Uterus (tissue), 4 donors: Measurements from ENCODE around the gene PTPRE. TPM values are rescaled to one million over a fixed set of nuclear protein-coding genes. Genes with fewer than 3 reads are reported as not detected.

Experiments
- DNase-seq, 2 donors: peaks; one replicate each; pipeline ENCODE4 v3.0.0-alpha.2; 2019 to 2020
- H3K27ac ChIP-seq, 2 donors: fragments of 200-600 bp; sonication (generic); 1 replicate in 1 of 2; 2 replicates in 1 of 2; pipeline ENCODE4 v1.5.1; 2016 to 2018
- H3K27me3 ChIP-seq, 2 donors: fragments of 200-600 bp; sonication (generic); one replicate each; pipeline ENCODE4 v1.5.1; 2018 to 2019; ENCODE audit warnings: control low read depth in 1 of 2
- H3K36me3 ChIP-seq, 2 donors: fragments of 200-600 bp; sonication (generic); one replicate each; pipeline ENCODE4 v1.5.1; 2019; ENCODE audit warnings: control low read depth in 1 of 2
- H3K4me1 ChIP-seq, 2 donors: fragments of 200-600 bp; sonication (generic); one replicate each; pipeline ENCODE4 v1.5.1; 2018 to 2019; ENCODE audit warnings: control low read depth in 1 of 2
- H3K4me3 ChIP-seq, 2 donors: fragments of 200-600 bp; sonication (generic); 1 replicate in 1 of 2; 2 replicates in 1 of 2; pipeline ENCODE4 v1.5.1; 2018 to 2019; ENCODE audit warnings: mild to moderate bottlenecking in 1 of 2
- H3K9me3 ChIP-seq, 2 donors: fragments of 200-600 bp; sonication (generic); one replicate each; pipeline ENCODE4 v1.5.1; 2019; ENCODE audit warnings: control low read depth in 1 of 2
- CTCF ChIP-seq, 4 experiments: fragments of 200-600 bp in 2 of 4; fragments of 450-650 bp in 2 of 4; sonication (generic) in 2 of 4; IDR thresholded peaks; one replicate each; pipeline ENCODE4 v1.5.1; 2016 to 2019; ENCODE audit warnings: antibody characterized with exemption in 4 of 4, mild to moderate bottlenecking in 2 of 4, moderate library complexity in 1 of 4
- POLR2A ChIP-seq, 2 donors: fragments of 450-650 bp; IDR thresholded peaks; one replicate each; pipeline ENCODE4 v1.6.1; 2016; ENCODE audit warnings: antibody characterized with exemption in 2 of 2, mild to moderate bottlenecking in 1 of 2, moderate library complexity in 1 of 2
- intact Hi-C: fragments of 100-400 bp; cut with DNase I; formaldehyde crosslinking; loops from one replicate; pipeline ENCODE4 v1.15.1; 2023; ENCODE audit warnings: low total_unique reads
- total RNA-seq, 4 donors: library from RNA; depleted of rRNA in 3 of 4; stranded (reverse); fragments of >200 nt in 3 of 4; gene quantifications; one replicate each; pipeline versions ENCODE4 v1.1.0 to v1.2.4, GENCODE V29; 2014 to 2023
- donor health status: DM: yes; HTN: yes; CAD: no.

Gene PTPRE
- total RNA-seq, 4 donors from 2014 or later: 9.4 to 18.9 (median 16.3) TPM

- no peak for TF ChIP-seq POLR2A (IDR thresholded peaks at IDR 0.05)
- no peak for TF ChIP-seq CTCF (IDR thresholded peaks at IDR 0.05)
- Histone ChIP-seq H3K27me3 (no peaks in the 10 kb centered on the region), H3K4me3 (no peak overlapping the region), H3K4me1 (no peaks in the 10 kb centered on the region), H3K27ac (no peak overlapping the region), H3K9me3 (peaks cover 0 to 4% of the 10 kb centered on the region in 2 donors), H3K36me3 (no peaks in the 10 kb centered on the region)
- intact Hi-C loops: no loop called here
- DNase-seq: no peak
Observed at GRCh38 chr10:127866276-127867013, 40.5 kb upstream of the PTPRE start.

- Histone ChIP-seq H3K27me3 (no peaks in the 10 kb centered on the region), H3K27ac (no peak overlapping the region), H3K9me3 (peaks cover 0 to 4% of the 10 kb centered on the region in 2 donors), H3K4me1 (peaks cover 0 to 4% of the 10 kb centered on the region in 2 donors), H3K4me3 (no peak overlapping the region), H3K36me3 (no peaks in the 10 kb centered on the region)
- intact Hi-C loops: no loop called here
- DNase-seq: no peak
- TF ChIP-seq CTCF (IDR thresholded peaks at IDR 0.05) (no peak), POLR2A (IDR thresholded peaks at IDR 0.05) (no peak)
Observed at GRCh38 chr10:127867805-127868204, 39.1 kb upstream of the PTPRE start.

- no peak for DNase-seq
- H3K4me3 ChIP-seq: no peak overlapping the region
Observed at GRCh38 chr10:127869329-127869728, 37.6 kb upstream of the PTPRE start.

GRCh38 chr10:127871631-127872010 lies 35.3 kb upstream of the PTPRE start:
- H3K27ac ChIP-seq: no peak overlapping the region

More at GRCh38 chr10:127869329-127869728, 37.6 kb upstream of the PTPRE start:
- Histone ChIP-seq H3K9me3 (peaks cover 0 to 4% of the 10 kb centered on the region in 2 donors), H3K4me1 (peaks cover 0 to 4% of the 10 kb centered on the region in 2 donors), H3K27me3 (no peaks in the 10 kb centered on the region), H3K36me3 (no peaks in the 10 kb centered on the region), H3K27ac (no peak overlapping the region)
- intact Hi-C loops: no loop called here
- TF ChIP-seq CTCF (IDR thresholded peaks at IDR 0.05) (no peak), POLR2A (IDR thresholded peaks at IDR 0.05) (no peak)

More at GRCh38 chr10:127871631-127872010, 35.3 kb upstream of the PTPRE start:
- H3K27me3 ChIP-seq: no peaks in the 10 kb centered on the region
- intact Hi-C loops: no loop called here
- no peak overlapping the region for H3K4me3 ChIP-seq
- H3K36me3 ChIP-seq: no peaks in the 10 kb centered on the region
- H3K4me1 ChIP-seq: peaks cover 0 to 4% of the 10 kb centered on the region in 2 donors
- no peak for DNase-seq
- peaks cover 0 to 4% of the 10 kb centered on the region in 2 donors for H3K9me3 ChIP-seq
- no peak for TF ChIP-seq POLR2A (IDR thresholded peaks at IDR 0.05)
- no peak for TF ChIP-seq CTCF (IDR thresholded peaks at IDR 0.05)
